Activated T-cell treated with anti-CD3 and anti-CD28 coated beads, Interleukin-2, amount 50 U/mL, for 48 hours (primary cell): ENCODE measurements around the gene GSTM4.
"Not testable (repeated sequence)": the region's sequence is repeated elsewhere in the genome, so short reads cannot be mapped to it uniquely, and the experiment has no call there.

Source experiments
- DNase-seq, 2 experiments: peaks; one replicate each; pipeline ENCODE4 v3.0.0-alpha.2; 2020

GSTM4 gene

GRCh38 chr1:109639841-109640184 is 16.1 kb upstream of the GSTM4 start:
- no peak for DNase-seq

DNA sequence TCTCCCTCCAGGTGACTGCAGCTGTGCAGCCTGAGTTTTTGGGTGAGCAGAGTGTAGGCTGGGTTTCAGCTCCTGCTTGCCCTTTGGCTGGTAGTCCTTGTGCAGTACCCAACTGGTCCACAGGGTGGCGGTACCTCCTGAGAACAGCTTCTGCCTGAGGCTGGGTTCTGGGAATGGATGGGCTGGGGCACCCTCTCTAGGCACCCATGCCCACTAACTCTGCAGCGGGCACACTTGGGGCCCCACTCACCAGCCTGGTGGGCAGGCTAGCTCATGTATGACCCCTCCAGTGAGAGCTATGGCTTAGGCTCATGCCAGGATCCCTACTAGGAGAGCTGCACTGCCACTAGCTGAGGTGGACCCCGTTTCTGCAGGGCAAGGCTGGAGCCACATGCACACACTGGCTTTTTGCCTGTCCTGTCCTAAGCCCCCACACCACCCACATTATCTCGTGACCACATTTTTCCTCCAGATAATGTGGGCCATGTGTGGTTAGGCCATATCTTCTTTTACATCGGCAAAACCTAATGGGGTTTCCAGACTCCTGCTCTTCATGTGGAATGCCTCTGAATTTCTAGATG is 15.5 kb upstream of the GSTM4 start:
- peak; percentile 97 to 99 for DNase-seq

DNA sequence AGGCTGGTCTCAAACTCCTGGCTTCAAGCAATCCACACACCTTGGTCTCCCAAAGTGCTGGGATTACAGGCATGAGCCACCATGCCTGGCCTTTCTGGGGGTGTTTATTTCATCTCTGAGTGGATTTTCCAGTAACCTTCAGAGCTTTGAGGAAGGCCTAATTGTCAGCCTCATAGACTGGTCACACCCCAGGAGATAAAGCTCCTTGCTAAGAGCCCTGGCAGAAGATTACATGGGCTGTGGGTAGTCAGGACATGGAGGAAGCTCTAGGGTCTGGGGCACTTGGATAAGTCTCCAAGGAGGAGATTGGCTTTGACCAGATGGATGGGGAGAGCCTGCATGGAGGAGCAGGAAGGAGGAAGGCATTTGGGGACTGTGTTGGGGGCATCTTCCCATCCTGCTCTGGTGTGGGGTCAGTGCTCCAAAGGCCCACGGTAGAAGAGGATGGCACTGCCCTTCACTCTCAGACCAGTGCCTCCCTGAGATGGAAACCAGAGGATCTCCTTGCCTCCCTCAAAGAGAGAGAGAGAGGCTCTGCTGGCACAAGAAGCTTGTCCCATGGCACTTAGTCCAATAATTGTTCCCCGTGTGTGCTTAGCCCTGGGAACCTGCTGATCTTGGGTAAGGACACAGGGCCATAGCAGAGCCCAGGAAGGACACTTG is 14.7 kb upstream of the GSTM4 start:
- DNase-seq = no peak

DNA sequence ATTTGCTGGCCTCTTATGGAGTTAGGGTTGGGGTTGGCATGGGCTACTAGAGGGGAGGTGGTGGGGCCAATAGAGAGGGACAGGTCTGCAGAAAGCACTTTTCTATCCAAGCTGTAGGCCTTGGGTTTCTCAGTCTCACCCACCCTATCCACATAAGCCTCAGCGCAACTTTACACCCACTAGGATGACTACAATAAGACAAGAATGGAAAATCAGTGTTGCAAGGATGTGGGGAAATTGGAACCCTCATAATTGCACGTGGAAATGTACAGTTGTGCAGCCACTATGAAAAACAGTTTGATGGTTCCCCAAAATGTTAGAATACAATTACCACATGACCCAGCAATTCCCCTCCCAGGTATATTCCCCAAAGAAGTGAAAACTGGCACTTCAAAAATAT is 14.0 kb upstream of the GSTM4 start:
- no peak for DNase-seq

- DNase-seq = no peak
These were observed 13.3 kb upstream of the GSTM4 start for GRCh38 chr1:109642626-109643025.

- peak; percentile 96 for DNase-seq
These were observed 12.3 kb upstream of the GSTM4 start for GRCh38 chr1:109643385-109644230.

GRCh38 chr1:109644670-109645069 is 11.2 kb upstream of the GSTM4 start:
- no peak for DNase-seq

GRCh38 chr1:109649491-109649914 is 6.4 kb upstream of the GSTM4 start:
- DNase-seq = no peak

GRCh38 chr1:109650609-109651008 is 5.3 kb upstream of the GSTM4 start:
- no peak for DNase-seq

GRCh38 chr1:109652402-109652801 is 3.5 kb upstream of the GSTM4 start:
- no peak for DNase-seq

DNA sequence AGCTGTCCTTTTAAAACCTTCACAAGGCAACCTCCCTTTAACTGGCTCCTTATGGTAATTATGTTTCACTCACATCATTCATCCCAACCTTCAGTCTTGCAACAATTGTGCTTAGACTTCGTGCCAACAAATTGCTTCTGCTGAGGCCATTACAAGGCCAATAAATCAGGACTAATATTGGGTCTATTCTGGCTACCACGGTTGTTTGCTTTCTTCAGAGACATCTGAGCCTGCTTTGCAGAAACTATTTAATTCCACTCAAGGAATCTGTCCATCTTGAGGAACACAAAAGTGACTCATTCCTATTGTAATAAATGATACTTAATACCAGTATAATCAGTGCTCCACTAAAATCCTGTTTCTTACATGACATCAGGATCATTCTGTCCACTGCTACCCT is 2.6 kb upstream of the GSTM4 start:
- DNase-seq = no peak

DNA sequence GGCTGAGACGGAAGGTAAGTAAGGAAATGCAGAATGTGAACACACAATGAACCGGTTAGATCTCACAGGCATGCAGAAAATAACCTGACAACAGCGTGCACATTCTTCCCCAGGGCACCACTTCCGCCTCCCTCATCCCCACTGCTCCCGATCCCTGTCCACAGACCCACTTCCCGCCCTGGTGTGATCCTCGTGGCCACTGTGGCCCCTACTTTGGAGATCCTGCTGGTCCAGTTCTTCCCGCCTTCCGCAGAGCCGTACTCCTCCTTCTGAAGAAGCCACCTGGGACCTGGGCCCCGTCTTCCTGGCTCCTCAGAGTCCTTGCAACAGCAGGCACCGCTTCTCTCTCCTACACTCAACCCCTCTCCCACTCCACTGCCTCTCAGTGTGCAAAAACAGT is 1.4 kb upstream of the GSTM4 start:
- DNase-seq = no peak

DNA sequence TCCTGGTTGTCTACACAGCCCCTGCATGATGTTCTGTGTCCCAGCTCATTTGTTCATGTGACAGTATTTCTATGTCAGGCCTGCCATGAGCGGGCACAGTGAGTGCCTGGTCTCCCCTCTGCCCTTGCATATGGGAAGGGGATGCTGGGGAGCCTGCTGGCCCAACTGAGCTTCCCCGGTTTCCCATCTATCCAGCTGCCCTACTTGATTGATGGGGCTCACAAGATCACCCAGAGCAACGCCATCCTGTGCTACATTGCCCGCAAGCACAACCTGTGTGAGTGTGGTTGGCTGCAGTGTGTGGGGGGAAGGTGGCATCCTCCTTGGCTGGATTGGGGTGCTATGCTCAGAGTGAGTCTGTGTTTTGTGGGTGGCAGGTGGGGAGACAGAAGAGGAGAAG is 1.5 kb downstream of the GSTM4 start:
- no peak for DNase-seq

- DNase-seq = no peak
These were observed 2.1 kb downstream of the GSTM4 start for GRCh38 chr1:109657970-109658369.

DNA sequence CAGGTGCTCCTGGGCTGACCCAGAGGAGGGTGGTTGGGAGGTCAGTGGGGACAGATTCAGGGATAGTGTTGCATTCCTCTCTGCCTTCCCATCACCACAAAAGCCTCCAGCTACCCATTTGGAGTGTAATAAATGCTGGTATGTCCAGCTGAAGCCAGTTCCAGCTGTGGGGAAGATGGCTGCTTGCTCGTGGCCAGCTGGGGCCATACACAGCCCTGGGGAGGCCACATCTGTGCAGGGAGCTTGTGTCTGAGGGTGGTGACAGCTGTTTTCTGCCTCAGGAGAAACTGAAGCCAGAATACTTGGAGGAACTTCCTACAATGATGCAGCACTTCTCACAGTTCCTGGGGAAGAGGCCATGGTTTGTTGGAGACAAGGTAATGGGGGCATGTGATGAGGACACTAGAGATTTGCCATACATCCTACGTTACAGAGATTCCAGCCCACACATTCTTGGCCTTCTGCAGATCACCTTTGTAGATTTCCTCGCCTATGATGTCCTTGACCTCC is 2.7 kb downstream of the GSTM4 start:
- DNase-seq = no peak

DNA sequence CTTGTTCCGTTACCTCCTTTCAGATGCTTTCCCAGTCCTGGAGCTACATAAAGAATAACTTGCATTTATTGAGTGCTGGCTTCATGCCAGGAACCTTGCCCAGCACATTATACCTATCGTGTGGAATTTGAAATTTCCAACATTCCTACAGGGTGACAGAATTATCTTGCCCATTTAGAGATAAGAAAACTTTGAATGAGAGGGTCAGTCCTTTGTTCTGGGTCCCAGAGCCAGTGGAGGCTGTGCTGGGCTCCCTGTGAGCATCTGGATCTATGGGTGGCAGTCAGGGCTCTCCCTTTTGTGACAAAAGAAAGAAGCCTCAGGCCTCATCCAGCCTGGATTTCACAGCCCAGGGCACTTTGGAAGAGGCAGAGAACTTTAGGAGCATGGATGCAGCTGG is 3.2 kb downstream of the GSTM4 start:
- DNase-seq = no peak

DNA sequence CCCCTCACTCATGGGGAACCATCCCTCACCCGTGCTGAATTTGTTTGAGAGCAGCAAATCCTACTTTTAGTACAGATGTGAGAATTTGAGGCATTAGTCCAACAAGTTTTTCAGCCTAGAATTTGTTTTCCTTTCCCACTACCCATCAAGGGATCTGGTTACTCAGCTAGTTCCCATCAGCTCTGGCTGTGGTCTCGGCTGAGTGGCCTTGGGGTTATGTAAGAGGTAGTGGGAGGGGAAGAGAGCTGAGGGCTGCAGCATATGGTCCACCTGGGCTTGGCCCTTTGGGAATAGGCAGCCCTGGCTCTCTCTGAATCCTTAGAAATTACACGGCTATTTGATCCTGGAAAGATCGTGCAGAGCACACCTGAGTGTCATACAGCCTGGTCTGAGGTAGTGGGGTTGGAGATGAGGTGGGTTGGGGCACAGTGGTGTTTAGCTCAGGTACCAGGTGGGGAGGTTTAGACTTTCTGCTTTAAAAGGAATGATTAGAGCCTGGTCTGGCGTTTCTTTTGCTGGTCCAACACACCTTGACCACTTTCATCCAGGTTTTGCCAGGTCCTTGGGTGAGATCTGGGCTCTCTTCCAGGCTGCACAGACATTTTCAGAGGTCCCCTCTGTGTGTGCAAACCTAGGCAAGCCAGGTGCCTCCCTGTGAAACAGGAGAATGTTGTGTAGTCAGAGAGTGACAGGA is 4.2 kb downstream of the GSTM4 start:
- DNase-seq = no peak

DNA sequence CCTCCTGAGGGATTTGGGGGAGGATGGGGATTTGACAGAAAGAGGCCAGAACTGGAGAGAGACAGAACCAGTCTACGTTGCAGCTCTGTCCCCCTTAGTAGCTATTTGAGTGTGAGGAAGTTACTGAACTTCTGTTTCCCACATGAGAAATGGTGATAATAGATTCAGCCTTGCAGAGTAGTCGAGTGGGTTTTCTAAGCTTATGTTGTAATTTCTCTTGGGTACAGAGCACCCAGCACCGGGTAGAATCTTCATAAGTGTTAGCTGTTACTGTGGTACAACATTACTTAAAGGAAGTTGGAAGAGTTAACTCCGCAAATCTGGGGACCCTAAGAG is 4.8 kb downstream of the GSTM4 start:
- not testable (repeated sequence) for DNase-seq

DNA sequence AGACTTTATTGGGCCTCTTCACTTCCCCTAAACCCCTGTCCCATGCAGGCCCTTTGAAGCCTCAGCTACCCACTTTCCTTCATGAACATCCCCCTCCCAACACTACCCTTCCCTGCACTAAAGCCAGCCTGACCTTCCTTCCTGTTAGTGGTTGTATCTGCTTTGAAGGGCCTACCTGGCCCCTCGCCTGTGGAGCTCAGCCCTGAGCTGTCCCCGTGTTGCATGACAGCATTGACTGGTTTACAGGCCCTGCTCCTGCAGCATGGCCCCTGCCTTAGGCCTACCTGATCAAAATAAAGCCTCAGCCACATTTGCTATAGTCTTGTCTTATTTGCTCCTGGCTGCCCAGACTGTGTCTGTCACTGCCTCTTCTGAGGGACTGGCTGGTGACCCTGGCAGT is 5.5 kb downstream of the GSTM4 start:
- no peak for DNase-seq

GRCh38 chr1:109664671-109665070 is 8.8 kb downstream of the GSTM4 start:
- DNase-seq = no peak

DNA sequence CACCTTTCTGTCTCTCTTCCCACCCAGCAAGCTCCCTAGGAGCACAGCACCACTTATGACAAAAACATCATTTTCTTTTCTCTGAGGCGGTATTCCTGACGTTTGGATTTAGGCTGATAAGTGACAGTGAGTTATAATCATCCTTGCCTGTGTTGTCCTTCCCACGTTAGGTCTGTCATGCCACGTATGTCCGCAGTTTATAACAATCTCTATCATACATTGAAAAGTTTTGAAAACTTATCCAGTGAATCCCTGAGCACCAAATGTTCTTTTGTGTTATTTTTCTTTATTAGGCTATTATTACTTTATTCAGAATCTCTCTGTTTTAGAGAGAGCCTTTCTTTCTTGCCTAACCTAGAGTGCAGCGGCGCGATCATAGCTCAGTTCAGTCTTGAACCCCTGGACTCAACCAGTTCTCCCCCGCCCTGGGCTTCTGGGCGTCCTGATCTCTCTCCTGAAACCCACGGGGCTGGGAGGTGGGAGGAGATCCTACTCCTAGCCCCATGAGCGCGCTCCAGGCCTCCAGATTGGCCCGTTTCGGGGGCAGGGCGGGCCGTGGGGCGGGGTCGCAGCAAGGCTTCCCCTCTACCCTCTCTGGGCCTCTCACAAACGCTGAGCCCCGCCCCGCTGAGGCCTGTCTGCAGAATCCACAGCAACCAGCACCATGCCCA is 11.7 kb downstream of the GSTM4 start, which contains the start of gene GSTM2:
TSS of gene GSTM2 (plus strand) at position 606 of the 671 bp plus-strand sequence. CDS start at position 665, 59 bp downstream.
- peak; percentile 93 for DNase-seq

DNA sequence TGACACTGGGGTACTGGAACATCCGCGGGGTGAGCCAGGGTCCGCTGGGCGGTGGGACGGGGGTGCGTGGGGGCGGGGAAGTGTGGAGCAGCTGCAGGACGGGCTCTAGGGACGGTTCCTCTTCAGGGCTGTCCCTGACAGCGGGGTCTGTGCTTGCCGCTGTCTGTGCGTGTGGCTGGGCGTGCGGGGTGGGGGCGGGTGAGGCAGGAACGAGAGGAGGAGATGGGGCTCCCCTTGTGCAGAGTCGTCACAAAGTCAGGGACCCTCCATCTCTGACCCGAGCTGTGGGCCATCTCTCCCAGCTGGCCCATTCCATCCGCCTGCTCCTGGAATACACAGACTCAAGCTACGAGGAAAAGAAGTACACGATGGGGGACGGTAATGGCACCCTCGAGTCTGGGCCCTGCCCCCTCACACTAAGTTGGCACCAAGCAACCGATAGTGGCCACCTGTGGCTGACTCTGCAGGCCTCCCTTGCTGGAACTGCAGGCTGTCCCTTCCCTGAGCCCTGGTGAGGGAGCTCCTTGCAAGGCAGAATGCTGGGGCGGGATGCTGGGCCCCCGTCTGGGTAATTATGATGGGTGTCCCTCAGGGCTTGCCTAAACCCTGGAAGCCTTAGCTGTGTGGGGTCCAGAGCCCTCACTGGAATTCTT is 12.3 kb downstream of the GSTM4 start:
- peak in 1 of 2 experiments; percentile 25 for DNase-seq
